Measurements from ENCODE around the gene IMPDH2. TPM values are rescaled to one million over a fixed set of nuclear protein-coding genes. Genes with fewer than 3 reads are reported as not detected.
A peak's percentile ranks its signal among the peaks of the same experiment; 100 is the strongest.

Gene IMPDH2
- total and polyA plus RNA-seq, 2 donors from 2014 or later, result 99.9 to 132 TPM

- Histone ChIP-seq H3K9ac (ENCODE audit: low read length in 3 of 3) (no peak overlapping the region), H3K4me1 (ENCODE audit: control insufficient read depth in 2 of 3, insufficient read depth in 2 of 3, low read depth in 1 of 3, low read length in 3 of 3) (peaks cover 0 to 13% (median 9%) of the 10 kb centered on the region in 3 donors), H3K36me3 (ENCODE audit: control insufficient read depth in 2 of 3, insufficient read depth in 3 of 3, low read length in 3 of 3) (peaks cover 0 to 12% (median 0%) of the 10 kb centered on the region in 3 donors), H3K27ac (ENCODE audit: low read depth in 2 of 2, low read length in 2 of 2) (no peak overlapping the region), H3K4me3 (ENCODE audit: low read length in 3 of 3) (no peak overlapping the region), H3K9me3 (ENCODE audit: control insufficient read depth in 2 of 3, insufficient read depth in 1 of 3, low read length in 3 of 3) (no peaks in the 10 kb centered on the region), H3K27me3 (ENCODE audit: control insufficient read depth, insufficient read depth, low read length) (no peaks in the 10 kb centered on the region)
- DNase-seq (peak in 2 of 5 donors; percentile 57 to 74), FAIRE-seq (no peak)
- intact Hi-C loops (cut with DNase I), result no loop called here
- no peak for TF ChIP-seq CTCF (IDR thresholded peaks at IDR 0.05; ENCODE audit: borderline replicate concordance, extremely low read depth, insufficient read depth)
Observed at GRCh38 chr3:49004352-49005302, 24.6 kb downstream of the IMPDH2 start.

GRCh38 chr3:49001155-49001554 lies 28.0 kb downstream of the IMPDH2 start:
- TF ChIP-seq CTCF (IDR thresholded peaks at IDR 0.05; ENCODE audit: borderline replicate concordance, extremely low read depth, insufficient read depth), result no peak
- FAIRE-seq, result no peak
- no peak overlapping the region for H3K4me3 ChIP-seq (ENCODE audit: low read length in 3 of 3)
- H3K27me3 ChIP-seq (ENCODE audit: control insufficient read depth, insufficient read depth, low read length), result no peaks in the 10 kb centered on the region
- DNase-seq, result no peak
- peaks cover 0 to 18% (median 2%) of the 10 kb centered on the region in 3 donors for H3K36me3 ChIP-seq (ENCODE audit: control insufficient read depth in 2 of 3, insufficient read depth in 3 of 3, low read length in 3 of 3)
- no peak overlapping the region for H3K9ac ChIP-seq (ENCODE audit: low read length in 3 of 3)
- H3K4me1 ChIP-seq (ENCODE audit: control insufficient read depth in 2 of 3, insufficient read depth in 2 of 3, low read depth in 1 of 3, low read length in 3 of 3), result peaks cover 0 to 8% (median 2%) of the 10 kb centered on the region in 3 donors
- H3K9me3 ChIP-seq (ENCODE audit: control insufficient read depth in 2 of 3, insufficient read depth in 1 of 3, low read length in 3 of 3), result no peaks in the 10 kb centered on the region
- H3K27ac ChIP-seq (ENCODE audit: low read depth in 2 of 2, low read length in 2 of 2), result no peak overlapping the region
- intact Hi-C loops (cut with DNase I), result no loop called here

- no peaks in the 10 kb centered on the region for H3K27me3 ChIP-seq (ENCODE audit: control insufficient read depth, insufficient read depth, low read length)
- intact Hi-C loops (cut with DNase I), result no loop called here
- no peak for TF ChIP-seq CTCF (IDR thresholded peaks at IDR 0.05; ENCODE audit: borderline replicate concordance, extremely low read depth, insufficient read depth)
- no peaks in the 10 kb centered on the region for H3K9me3 ChIP-seq (ENCODE audit: control insufficient read depth in 2 of 3, insufficient read depth in 1 of 3, low read length in 3 of 3)
- no peak overlapping the region for H3K27ac ChIP-seq (ENCODE audit: low read depth in 2 of 2, low read length in 2 of 2)
- H3K9ac ChIP-seq (ENCODE audit: low read length in 3 of 3), result no peak overlapping the region
- peaks cover 0 to 10% (median 2%) of the 10 kb centered on the region in 3 donors for H3K36me3 ChIP-seq (ENCODE audit: control insufficient read depth in 2 of 3, insufficient read depth in 3 of 3, low read length in 3 of 3)
- H3K4me3 ChIP-seq (ENCODE audit: low read length in 3 of 3), result no peak overlapping the region
- H3K4me1 ChIP-seq (ENCODE audit: control insufficient read depth in 2 of 3, insufficient read depth in 2 of 3, low read depth in 1 of 3, low read length in 3 of 3), result peaks cover 0 to 5% (median 0%) of the 10 kb centered on the region in 3 donors
- no peak for DNase-seq
- no peak for FAIRE-seq
Observed at GRCh38 chr3:48999085-48999858, 29.9 kb downstream of the IMPDH2 start.
